ENCODE results near the gene LRRC8B. TPM values are rescaled to one million over a fixed set of nuclear protein-coding genes. Genes with fewer than 3 reads are reported as not detected.

Gene LRRC8B
- total and polyA plus RNA-seq, 9 of the 15 experiments (the other 6 are each of a cell fraction or from before 2014, with no cell fraction given) = 4.3 to 43.7 (median 14.4) TPM

DNA sequence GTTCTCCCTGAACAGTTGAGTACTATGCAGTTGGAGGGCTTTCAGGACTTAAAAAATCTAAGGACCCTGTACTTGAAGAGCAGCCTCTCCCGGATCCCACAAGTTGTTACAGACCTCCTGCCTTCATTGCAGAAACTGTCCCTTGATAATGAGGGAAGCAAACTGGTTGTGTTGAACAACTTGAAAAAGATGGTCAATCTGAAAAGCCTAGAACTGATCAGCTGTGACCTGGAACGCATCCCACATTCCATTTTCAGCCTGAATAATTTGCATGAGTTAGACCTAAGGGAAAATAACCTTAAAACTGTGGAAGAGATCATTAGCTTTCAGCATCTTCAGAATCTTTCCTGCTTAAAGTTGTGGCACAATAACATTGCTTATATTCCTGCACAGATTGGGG is 59.6 kb downstream of the LRRC8B start (continued):
- TF ChIP-seq, protein P1, sequence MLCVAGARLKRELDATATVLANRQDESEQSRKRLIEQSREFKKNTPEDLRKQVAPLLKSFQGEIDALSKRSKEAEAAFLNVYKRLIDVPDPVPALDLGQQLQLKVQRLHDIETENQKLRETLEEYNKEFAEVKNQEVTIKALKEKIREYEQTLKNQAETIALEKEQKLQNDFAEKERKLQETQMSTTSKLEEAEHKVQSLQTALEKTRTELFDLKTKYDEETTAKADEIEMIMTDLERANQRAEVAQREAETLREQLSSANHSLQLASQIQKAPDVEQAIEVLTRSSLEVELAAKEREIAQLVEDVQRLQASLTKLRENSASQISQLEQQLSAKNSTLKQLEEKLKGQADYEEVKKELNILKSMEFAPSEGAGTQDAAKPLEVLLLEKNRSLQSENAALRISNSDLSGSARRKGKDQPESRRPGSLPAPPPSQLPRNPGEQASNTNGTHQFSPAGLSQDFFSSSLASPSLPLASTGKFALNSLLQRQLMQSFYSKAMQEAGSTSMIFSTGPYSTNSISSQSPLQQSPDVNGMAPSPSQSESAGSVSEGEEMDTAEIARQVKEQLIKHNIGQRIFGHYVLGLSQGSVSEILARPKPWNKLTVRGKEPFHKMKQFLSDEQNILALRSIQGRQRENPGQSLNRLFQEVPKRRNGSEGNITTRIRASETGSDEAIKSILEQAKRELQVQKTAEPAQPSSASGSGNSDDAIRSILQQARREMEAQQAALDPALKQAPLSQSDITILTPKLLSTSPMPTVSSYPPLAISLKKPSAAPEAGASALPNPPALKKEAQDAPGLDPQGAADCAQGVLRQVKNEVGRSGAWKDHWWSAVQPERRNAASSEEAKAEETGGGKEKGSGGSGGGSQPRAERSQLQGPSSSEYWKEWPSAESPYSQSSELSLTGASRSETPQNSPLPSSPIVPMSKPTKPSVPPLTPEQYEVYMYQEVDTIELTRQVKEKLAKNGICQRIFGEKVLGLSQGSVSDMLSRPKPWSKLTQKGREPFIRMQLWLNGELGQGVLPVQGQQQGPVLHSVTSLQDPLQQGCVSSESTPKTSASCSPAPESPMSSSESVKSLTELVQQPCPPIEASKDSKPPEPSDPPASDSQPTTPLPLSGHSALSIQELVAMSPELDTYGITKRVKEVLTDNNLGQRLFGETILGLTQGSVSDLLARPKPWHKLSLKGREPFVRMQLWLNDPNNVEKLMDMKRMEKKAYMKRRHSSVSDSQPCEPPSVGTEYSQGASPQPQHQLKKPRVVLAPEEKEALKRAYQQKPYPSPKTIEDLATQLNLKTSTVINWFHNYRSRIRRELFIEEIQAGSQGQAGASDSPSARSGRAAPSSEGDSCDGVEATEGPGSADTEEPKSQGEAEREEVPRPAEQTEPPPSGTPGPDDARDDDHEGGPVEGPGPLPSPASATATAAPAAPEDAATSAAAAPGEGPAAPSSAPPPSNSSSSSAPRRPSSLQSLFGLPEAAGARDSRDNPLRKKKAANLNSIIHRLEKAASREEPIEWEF (CRISPR knock-in tag; IDR thresholded peaks at IDR 0.05) = no peak
- TF ChIP-seq ZNF41 (CRISPR knock-in tag; conservative IDR thresholded peaks at IDR 0.05) (no peak), ZC3H8 (IDR thresholded peaks at IDR 0.05) (no peak), MCM7 (IDR thresholded peaks at IDR 0.05) (no peak), CREB1 (IDR thresholded peaks at IDR 0.05) (no peak), CREB1 (CRISPR knock-in tag; IDR thresholded peaks at IDR 0.05) (no peak), FOXK1 (CRISPR knock-in tag; IDR thresholded peaks at IDR 0.05; ENCODE audit: borderline replicate concordance) (no peak), SMARCB1 (IDR thresholded peaks at IDR 0.05; ENCODE audit: insufficient read length, low read depth) (no peak), ZNF121 (CRISPR knock-in tag; conservative IDR thresholded peaks at IDR 0.05) (no peak)
- TF ChIP-seq, protein P2, sequence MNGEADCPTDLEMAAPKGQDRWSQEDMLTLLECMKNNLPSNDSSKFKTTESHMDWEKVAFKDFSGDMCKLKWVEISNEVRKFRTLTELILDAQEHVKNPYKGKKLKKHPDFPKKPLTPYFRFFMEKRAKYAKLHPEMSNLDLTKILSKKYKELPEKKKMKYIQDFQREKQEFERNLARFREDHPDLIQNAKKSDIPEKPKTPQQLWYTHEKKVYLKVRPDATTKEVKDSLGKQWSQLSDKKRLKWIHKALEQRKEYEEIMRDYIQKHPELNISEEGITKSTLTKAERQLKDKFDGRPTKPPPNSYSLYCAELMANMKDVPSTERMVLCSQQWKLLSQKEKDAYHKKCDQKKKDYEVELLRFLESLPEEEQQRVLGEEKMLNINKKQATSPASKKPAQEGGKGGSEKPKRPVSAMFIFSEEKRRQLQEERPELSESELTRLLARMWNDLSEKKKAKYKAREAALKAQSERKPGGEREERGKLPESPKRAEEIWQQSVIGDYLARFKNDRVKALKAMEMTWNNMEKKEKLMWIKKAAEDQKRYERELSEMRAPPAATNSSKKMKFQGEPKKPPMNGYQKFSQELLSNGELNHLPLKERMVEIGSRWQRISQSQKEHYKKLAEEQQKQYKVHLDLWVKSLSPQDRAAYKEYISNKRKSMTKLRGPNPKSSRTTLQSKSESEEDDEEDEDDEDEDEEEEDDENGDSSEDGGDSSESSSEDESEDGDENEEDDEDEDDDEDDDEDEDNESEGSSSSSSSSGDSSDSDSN (IDR thresholded peaks at IDR 0.05; ENCODE audit: borderline replicate concordance in 1 of 2, low read depth in 2 of 2, low read length in 2 of 2) = no peak
- TF ChIP-seq, protein P3, sequence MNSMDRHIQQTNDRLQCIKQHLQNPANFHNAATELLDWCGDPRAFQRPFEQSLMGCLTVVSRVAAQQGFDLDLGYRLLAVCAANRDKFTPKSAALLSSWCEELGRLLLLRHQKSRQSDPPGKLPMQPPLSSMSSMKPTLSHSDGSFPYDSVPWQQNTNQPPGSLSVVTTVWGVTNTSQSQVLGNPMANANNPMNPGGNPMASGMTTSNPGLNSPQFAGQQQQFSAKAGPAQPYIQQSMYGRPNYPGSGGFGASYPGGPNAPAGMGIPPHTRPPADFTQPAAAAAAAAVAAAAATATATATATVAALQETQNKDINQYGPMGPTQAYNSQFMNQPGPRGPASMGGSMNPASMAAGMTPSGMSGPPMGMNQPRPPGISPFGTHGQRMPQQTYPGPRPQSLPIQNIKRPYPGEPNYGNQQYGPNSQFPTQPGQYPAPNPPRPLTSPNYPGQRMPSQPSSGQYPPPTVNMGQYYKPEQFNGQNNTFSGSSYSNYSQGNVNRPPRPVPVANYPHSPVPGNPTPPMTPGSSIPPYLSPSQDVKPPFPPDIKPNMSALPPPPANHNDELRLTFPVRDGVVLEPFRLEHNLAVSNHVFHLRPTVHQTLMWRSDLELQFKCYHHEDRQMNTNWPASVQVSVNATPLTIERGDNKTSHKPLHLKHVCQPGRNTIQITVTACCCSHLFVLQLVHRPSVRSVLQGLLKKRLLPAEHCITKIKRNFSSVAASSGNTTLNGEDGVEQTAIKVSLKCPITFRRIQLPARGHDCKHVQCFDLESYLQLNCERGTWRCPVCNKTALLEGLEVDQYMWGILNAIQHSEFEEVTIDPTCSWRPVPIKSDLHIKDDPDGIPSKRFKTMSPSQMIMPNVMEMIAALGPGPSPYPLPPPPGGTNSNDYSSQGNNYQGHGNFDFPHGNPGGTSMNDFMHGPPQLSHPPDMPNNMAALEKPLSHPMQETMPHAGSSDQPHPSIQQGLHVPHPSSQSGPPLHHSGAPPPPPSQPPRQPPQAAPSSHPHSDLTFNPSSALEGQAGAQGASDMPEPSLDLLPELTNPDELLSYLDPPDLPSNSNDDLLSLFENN (IDR thresholded peaks at IDR 0.05; ENCODE audit: low read depth in 2 of 2, low read length in 2 of 2) = no peak
- TF ChIP-seq, protein P4, sequence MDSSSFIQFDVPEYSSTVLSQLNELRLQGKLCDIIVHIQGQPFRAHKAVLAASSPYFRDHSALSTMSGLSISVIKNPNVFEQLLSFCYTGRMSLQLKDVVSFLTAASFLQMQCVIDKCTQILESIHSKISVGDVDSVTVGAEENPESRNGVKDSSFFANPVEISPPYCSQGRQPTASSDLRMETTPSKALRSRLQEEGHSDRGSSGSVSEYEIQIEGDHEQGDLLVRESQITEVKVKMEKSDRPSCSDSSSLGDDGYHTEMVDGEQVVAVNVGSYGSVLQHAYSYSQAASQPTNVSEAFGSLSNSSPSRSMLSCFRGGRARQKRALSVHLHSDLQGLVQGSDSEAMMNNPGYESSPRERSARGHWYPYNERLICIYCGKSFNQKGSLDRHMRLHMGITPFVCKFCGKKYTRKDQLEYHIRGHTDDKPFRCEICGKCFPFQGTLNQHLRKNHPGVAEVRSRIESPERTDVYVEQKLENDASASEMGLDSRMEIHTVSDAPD (CRISPR knock-in tag; IDR thresholded peaks at IDR 0.05) = no peak
- TF ChIP-seq, protein P5, sequence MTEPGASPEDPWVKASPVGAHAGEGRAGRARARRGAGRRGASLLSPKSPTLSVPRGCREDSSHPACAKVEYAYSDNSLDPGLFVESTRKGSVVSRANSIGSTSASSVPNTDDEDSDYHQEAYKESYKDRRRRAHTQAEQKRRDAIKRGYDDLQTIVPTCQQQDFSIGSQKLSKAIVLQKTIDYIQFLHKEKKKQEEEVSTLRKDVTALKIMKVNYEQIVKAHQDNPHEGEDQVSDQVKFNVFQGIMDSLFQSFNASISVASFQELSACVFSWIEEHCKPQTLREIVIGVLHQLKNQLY (CRISPR knock-in tag; conservative IDR thresholded peaks at IDR 0.05) = no peak
